HG03025 (cell line): ENCODE data around the gene MGMT.

Experiments
- ATAC-seq: cut with Tn5 transposase; IDR thresholded peaks from one replicate; pipeline ENCODE4 v1.9.1; 2021; ENCODE audit warnings: mild to moderate bottlenecking, moderate library complexity; ENCODE audit not compliant: unreplicated experiment, low FRiP score

The MGMT gene

GRCh38 chr10:129699722-129700340 is 232.8 kb downstream of the MGMT start:
- no peak for ATAC-seq

- ATAC-seq, result no peak
Measured at GRCh38 chr10:129702605-129703004, 235.6 kb downstream of the MGMT start.

GRCh38 chr10:129703287-129704137 is 236.5 kb downstream of the MGMT start:
- ATAC-seq, result no peak

GRCh38 chr10:129704225-129704624 is 237.2 kb downstream of the MGMT start:
- no peak for ATAC-seq

- no peak for ATAC-seq
Measured at GRCh38 chr10:129704786-129705525, 237.9 kb downstream of the MGMT start.

- no peak for ATAC-seq
Measured at GRCh38 chr10:129705676-129706075, 238.6 kb downstream of the MGMT start.

- no peak for ATAC-seq
Measured at GRCh38 chr10:129706081-129706480, 239.0 kb downstream of the MGMT start.

GRCh38 chr10:129706523-129706922 is 239.5 kb downstream of the MGMT start:
- no peak for ATAC-seq

- no peak for ATAC-seq
Measured at GRCh38 chr10:129707406-129708388, 240.7 kb downstream of the MGMT start.

- ATAC-seq, result no peak
Measured at GRCh38 chr10:129709101-129709500, 242.1 kb downstream of the MGMT start.

GRCh38 chr10:129709627-129710509 is 242.8 kb downstream of the MGMT start:
- ATAC-seq, result no peak

- no peak for ATAC-seq
Measured at GRCh38 chr10:129710510-129710847, 243.4 kb downstream of the MGMT start.

GRCh38 chr10:129711291-129711690 is 244.2 kb downstream of the MGMT start:
- ATAC-seq, result no peak

- no peak for ATAC-seq
Measured at GRCh38 chr10:129712000-129712399, 245.0 kb downstream of the MGMT start.

- no peak for ATAC-seq
Measured at GRCh38 chr10:129713659-129714265, 246.7 kb downstream of the MGMT start.

GRCh38 chr10:129715805-129716204 is 248.8 kb downstream of the MGMT start:
- ATAC-seq, result no peak

GRCh38 chr10:129716211-129716681 is 249.2 kb downstream of the MGMT start:
- no peak for ATAC-seq

- ATAC-seq, result no peak
Measured at GRCh38 chr10:129716881-129717280, 249.8 kb downstream of the MGMT start.
